ENCODE data around the gene AMBP. TPM values are rescaled to one million over a fixed set of nuclear protein-coding genes. Genes with fewer than 3 reads are reported as not detected.

AMBP gene
- total RNA-seq, 1 donor from 2014 or later = not detected

DNA sequence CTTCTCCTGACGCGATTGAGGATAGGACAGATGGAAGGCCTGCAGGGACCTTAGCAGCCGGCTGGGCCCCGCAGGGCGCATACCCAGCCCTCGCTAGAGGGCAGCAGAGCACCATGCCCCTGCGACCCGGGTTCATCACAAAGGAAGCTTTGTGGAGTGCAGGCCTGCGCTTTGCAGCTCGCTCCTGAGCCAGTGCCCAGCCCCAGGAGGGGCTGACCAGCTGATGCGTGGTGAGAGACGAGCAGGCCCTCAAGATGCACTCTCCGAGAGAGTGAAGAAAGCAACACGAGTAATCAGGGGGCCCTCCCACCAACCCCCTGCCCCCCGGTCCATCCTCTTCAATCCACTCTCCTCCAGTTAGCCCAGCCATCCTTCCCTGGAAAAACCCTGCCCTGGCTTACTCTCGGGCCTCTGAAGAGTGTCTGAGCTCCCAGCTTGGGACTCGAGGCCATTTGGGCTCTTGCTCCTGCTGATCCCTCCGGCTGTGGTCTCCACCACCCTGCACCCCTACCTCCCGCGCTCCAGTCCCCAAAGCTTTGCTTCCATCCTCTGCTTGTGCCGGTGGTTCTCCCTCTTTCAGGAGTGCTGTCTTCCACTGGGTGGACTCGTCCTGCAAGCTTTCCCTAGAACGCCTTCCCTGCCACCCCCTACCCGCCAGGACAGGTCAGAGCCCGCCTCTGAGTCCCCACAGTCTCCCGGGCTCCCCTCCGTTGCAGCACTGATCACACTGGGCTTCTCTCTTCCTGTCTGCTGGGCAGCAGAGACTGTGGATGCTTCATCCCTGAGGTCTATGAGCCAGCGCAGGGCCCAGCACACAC, 30.1 kb upstream of the AMBP start:
- Histone ChIP-seq H3K36me3 (ENCODE audit: control insufficient read depth, insufficient read depth, low read length) (no peaks in the 10 kb centered on the region), H3K27me3 (ENCODE audit: control insufficient read depth, insufficient read depth, low read length) (peaks cover 2% of the 10 kb centered on the region), H3K4me3 (ENCODE audit: low read depth, low read length) (no peak overlapping the region)
- no peak for FAIRE-seq
- DNase-seq (ENCODE audit: low read depth) = peak; percentile 60
- TF ChIP-seq, protein P1, sequence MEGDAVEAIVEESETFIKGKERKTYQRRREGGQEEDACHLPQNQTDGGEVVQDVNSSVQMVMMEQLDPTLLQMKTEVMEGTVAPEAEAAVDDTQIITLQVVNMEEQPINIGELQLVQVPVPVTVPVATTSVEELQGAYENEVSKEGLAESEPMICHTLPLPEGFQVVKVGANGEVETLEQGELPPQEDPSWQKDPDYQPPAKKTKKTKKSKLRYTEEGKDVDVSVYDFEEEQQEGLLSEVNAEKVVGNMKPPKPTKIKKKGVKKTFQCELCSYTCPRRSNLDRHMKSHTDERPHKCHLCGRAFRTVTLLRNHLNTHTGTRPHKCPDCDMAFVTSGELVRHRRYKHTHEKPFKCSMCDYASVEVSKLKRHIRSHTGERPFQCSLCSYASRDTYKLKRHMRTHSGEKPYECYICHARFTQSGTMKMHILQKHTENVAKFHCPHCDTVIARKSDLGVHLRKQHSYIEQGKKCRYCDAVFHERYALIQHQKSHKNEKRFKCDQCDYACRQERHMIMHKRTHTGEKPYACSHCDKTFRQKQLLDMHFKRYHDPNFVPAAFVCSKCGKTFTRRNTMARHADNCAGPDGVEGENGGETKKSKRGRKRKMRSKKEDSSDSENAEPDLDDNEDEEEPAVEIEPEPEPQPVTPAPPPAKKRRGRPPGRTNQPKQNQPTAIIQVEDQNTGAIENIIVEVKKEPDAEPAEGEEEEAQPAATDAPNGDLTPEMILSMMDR (IDR thresholded peaks at IDR 0.05; ENCODE audit: insufficient read depth, low read length, severe bottlenecking) = peak; percentile 100

DNA sequence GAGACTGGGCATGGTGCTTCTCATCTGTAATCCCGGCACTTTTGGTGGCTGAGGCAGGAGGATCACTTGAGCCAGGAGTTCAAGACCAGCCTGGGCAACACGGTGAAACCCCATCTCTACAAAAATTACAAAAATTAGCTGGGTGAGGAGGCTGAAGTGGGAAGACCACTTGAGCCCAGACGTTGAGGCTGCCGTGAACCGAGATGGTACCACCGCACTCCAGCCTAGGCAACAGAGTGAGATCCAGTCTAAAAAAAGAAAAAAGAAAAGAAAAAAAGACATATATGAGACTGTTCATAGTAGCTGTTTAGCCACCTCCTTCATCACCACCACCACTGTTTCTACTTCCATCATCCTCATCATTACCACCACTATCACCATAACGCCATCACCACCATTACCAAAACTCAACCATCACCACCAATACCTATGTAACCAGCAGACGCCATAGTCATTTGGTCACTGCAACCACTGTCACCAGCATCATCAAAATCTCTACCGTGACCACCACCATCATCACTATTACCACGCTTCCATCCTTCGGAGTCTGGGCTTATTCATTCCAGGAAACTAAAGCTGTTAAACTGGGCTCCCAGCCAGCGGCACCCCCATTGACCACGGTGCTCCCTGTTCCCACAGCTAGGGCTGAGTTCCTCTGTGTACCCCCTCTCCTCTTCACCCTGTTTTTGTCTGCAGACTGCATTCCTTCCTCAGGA, 29.3 kb upstream of the AMBP start:
- FAIRE-seq (no peak), DNase-seq (ENCODE audit: low read depth) (no peak)
- H3K36me3 ChIP-seq (ENCODE audit: control insufficient read depth, insufficient read depth, low read length) = no peaks in the 10 kb centered on the region
- no peaks in the 10 kb centered on the region for H3K27me3 ChIP-seq (ENCODE audit: control insufficient read depth, insufficient read depth, low read length)
- TF ChIP-seq, protein P1 (IDR thresholded peaks at IDR 0.05; ENCODE audit: insufficient read depth, low read length, severe bottlenecking) = no peak
- H3K4me3 ChIP-seq (ENCODE audit: low read depth, low read length) = no peak overlapping the region

DNA sequence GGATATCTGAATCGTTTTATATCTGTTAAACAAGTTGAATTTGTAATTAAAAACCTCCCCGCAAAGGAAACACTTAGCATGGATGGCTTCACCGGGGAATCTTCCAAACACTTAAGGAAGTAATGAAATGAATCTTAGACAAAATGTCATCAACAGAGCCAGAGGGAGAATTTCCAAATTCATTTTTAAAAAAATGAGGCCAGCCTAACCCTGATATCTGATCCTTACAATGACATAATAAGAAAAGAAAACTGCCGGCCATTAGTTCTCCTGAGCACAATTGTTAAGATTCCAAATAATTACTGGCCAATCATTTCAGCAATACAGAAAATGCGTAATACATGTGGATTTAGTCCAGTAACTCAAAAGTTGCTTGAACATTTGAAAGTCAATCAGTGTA, 27.1 kb upstream of the AMBP start:
- no peak for FAIRE-seq
- no peaks in the 10 kb centered on the region for H3K36me3 ChIP-seq (ENCODE audit: control insufficient read depth, insufficient read depth, low read length)
- H3K27me3 ChIP-seq (ENCODE audit: control insufficient read depth, insufficient read depth, low read length) = no peaks in the 10 kb centered on the region
- no peak overlapping the region for H3K4me3 ChIP-seq (ENCODE audit: low read depth, low read length)
- no peak for DNase-seq (ENCODE audit: low read depth)
- TF ChIP-seq, protein P1 (IDR thresholded peaks at IDR 0.05; ENCODE audit: insufficient read depth, low read length, severe bottlenecking) = no peak

DNA sequence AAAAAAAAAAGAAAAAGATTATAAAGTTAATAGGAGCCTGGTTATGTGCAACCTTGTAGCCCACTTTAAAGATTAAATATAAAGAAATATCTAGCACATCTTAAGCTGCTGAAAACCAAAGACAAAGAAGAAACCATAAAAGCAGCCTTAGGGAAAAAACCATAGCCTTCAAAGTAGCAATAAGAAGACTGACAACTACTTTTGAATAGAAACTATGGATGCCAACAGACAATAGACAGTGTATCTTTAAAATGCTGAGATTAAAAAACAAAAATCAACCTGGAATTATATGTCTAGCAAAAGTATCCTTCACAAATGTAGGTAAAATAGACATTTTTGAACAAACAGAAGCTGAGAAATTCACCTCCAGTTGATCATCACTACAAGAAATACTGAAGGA, 24.4 kb upstream of the AMBP start:
- Histone ChIP-seq H3K36me3 (ENCODE audit: control insufficient read depth, insufficient read depth, low read length) (no peaks in the 10 kb centered on the region), H3K4me3 (ENCODE audit: low read depth, low read length) (no peak overlapping the region), H3K27me3 (ENCODE audit: control insufficient read depth, insufficient read depth, low read length) (peaks cover 4% of the 10 kb centered on the region)
- DNase-seq (ENCODE audit: low read depth) = no peak
- TF ChIP-seq, protein P1 (IDR thresholded peaks at IDR 0.05; ENCODE audit: insufficient read depth, low read length, severe bottlenecking) = no peak
- no peak for FAIRE-seq

DNA sequence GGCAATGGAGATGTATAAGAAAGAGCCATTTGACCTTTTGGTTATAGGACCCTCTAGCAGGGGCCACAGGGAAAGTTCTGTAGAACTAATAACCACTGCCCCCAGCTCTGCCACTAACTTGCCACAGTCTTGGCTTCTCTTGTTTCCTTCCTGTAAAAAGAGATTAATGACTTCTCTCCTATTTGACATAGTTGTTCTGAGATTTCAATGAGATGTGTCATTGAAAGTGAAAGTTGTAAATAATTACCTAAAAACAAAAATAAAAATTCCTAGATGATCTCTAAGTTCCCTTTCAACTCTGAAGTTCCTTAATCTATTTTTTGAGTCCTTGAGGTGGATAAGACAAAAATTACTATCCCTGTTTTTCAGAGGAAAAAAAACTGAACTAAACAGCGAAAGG, 22.4 kb upstream of the AMBP start:
- TF ChIP-seq, protein P1 (IDR thresholded peaks at IDR 0.05; ENCODE audit: insufficient read depth, low read length, severe bottlenecking) = no peak
- Histone ChIP-seq H3K4me3 (ENCODE audit: low read depth, low read length) (no peak overlapping the region), H3K36me3 (ENCODE audit: control insufficient read depth, insufficient read depth, low read length) (no peaks in the 10 kb centered on the region), H3K27me3 (ENCODE audit: control insufficient read depth, insufficient read depth, low read length) (peaks cover 4% of the 10 kb centered on the region)
- DNase-seq (ENCODE audit: low read depth) (no peak), FAIRE-seq (no peak)
